ENCODE measurements around the gene BOK.

GRCh38 chr2:241613017-241613780, 54.7 kb downstream of the BOK start:
- TF ChIP-seq YY1 (IDR thresholded peaks at IDR 0.05; ENCODE audit: insufficient read depth, insufficient read length), result no peak
- TF ChIP-seq ZNF274 (IDR thresholded peaks at IDR 0.05; ENCODE audit: low read depth, low read length), result no peak
